Fibroblast of the conjunctiva (primary cell): ENCODE measurements around the gene KBTBD6.
"Not testable (repeated sequence)": the region's sequence is repeated elsewhere in the genome, so short reads cannot be mapped to it uniquely, and the experiment has no call there.

ENCODE experiments used
- DNase-seq: peaks from one replicate; pipeline ENCODE4 v3.0.0-alpha.2; 2010; ENCODE audit warnings: low read depth

KBTBD6 gene, protein sequence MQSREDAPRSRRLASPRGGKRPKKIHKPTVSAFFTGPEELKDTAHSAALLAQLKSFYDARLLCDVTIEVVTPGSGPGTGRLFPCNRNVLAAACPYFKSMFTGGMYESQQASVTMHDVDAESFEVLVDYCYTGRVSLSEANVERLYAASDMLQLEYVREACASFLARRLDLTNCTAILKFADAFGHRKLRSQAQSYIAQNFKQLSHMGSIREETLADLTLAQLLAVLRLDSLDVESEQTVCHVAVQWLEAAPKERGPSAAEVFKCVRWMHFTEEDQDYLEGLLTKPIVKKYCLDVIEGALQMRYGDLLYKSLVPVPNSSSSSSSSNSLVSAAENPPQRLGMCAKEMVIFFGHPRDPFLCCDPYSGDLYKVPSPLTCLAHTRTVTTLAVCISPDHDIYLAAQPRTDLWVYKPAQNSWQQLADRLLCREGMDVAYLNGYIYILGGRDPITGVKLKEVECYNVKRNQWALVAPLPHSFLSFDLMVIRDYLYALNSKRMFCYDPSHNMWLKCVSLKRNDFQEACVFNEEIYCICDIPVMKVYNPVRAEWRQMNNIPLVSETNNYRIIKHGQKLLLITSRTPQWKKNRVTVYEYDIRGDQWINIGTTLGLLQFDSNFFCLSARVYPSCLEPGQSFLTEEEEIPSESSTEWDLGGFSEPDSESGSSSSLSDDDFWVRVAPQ

DNA sequence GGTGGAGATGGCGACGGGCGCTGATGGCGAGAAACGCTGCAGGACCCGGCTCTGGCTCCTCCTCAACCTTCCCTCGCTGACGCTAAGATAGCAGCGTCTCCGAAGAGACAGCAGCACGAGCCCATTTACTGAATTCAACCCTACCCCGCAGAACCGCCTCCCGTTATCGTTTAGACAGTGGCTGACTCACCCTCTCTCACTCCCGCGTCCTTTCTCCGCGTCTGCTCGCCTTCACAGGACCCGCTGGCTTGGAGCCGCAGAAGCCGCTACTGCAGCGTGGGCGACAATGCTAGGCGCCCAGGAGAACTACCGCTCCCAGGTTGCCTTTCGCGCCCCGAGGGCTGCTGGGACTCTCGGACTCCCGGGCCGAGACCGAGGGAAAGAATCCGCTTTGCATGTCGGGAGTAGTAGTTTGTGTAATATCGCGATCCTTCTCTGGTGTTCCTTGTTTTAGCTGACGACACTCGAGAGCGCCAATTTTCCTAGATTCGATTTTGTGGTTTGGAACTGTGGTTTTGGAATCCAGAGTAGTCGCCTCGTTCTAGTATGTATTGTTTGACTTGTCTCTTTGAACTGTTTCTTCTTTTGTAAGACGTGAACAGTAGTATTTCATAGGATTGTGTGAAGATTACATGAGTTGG, at the start of gene KBTBD6:
KBTBD6 (minus strand) TSS at position 291 of the 641 bp plus-strand sequence. CDS start 291 bp downstream, outside the sequence.
- DNase-seq: peak; percentile 97

DNA sequence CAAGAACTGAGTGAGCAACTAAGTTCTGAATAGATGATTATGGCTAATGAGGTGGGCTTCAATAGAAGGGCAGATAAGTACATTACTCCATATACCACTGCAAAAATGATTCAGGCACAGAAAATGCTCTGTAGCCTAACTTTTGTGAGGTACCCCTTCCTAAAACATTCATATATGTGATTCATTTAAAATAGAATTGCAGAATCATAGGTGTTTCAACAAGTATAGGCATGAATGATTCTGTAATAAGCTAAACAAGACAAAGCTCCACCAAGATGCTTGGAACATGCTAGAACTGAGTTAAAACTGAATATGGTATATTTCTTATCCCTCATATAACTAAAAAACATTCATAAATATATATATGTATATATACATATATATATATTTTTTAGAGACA, 49.6 kb upstream of the KBTBD6 start:
- no peak for DNase-seq

DNA sequence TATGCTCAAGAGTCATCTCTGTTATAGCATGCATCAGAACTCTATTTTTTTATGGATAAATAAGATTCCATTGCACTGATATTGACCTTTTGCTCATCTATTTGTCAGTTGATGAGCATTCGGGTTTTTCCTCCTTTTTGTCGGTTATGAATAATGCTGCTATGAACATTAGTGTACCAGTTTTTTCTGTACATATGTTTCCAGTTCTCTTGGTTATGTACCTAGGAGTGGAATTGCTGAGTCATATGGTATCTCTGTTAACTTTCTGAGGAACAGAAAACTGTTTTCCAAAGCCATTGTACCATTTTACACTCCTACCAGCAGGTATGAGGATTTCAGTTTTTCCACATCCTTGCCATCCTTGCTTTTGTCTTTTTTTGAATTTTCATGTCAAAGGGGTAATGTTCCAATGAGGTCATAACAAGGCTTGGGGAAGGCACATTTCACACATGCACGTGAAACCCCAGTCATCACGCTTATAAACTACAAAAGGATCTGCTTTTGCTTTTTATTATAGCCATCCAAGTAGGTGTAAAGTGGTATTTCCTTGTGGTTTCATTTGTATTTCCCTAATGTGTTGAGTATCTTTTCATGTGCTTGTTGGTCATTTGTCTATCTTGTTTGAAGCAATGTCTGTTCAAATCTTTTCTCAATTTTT, 47.1 kb upstream of the KBTBD6 start:
- DNase-seq: peak; percentile 60

DNA sequence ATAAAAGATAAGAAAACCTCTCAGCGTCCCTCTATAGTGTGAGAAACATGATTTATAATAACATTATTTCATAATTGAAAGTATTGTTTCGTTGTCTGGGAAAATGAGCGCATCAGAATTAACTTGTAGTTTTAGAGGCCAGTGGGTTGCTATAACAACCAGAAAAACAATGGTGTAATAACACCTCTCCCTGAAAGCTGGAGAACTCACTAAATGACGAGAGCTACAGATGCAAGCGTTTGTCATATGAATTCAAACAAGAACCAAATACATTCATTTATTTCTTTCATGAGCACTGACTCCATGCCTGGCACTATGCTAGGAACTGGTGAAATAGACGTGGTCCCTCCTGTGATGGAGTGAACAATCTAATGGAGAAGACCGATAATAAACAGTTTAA, 45.4 kb upstream of the KBTBD6 start:
- peak; percentile 32 for DNase-seq

DNA sequence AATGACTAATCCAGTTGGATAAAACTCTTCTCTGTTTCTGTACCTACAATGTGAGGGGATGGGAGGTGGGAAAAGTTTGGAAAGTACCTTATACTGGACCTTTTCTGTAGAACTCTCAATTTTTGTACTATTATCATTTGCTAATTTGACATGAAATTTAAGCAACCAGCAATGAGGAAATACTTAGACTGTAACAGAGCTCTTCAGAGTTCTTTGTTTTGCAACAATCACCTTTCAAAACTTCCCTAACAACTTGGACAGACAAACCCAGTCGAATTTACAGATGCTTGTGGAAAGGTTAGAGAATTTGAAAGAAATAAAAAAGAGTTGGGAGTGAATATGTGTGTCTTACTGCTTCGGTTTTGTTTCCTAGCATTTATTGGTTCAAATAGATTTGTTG, 45.0 kb upstream of the KBTBD6 start:
- no peak for DNase-seq

DNA sequence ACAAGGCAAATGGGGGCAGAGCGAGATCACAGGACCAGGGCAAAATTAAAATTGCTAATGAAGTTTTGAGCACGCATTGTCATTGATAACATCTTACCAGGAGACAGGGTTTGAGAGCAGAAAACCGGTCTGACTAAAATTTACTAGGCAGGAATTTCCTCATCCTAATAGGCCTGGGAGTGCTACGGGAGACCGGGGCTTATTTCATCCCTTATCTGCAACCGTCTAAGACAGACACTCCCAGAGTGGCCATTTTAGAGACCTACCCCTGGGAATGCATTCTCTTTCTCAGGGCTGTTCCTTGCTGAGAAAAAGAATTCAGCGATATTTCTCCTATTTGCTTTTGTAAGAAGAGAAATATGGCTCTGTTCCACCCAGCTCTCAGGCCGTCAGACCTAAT, 43.0 kb upstream of the KBTBD6 start:
- not testable (repeated sequence) for DNase-seq

GRCh38 chr13:41162151-41162550, 29.5 kb upstream of the KBTBD6 start:
- no peak for DNase-seq

DNA sequence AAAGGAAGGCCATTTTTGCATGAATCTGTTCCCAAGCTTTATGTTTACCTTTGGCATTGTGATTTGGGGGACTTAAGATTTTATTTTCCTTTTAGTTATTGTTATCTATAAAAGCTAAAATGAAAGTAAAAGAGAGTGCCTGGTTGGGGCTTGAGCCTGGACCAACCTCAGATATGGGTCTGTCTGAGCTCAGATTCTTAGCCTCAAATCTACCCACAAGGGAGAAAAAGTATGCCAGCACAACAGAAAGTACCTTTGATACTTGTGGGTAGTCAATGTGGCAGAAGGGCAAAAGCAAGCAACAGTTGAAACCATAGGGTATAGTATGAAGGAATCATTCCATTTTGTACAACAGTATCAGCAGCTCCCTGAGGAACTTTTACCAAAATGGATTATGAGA, 26.6 kb upstream of the KBTBD6 start:
- DNase-seq: no peak

GRCh38 chr13:41157048-41157717, 24.6 kb upstream of the KBTBD6 start:
- DNase-seq: no peak

GRCh38 chr13:41156620-41157019, 24.0 kb upstream of the KBTBD6 start:
- no peak for DNase-seq

- DNase-seq: no peak
Observed at GRCh38 chr13:41154042-41154441, 21.4 kb upstream of the KBTBD6 start.

GRCh38 chr13:41152005-41152404, 19.4 kb upstream of the KBTBD6 start:
- no peak for DNase-seq

GRCh38 chr13:41150058-41150457, 17.5 kb upstream of the KBTBD6 start:
- DNase-seq: no peak

GRCh38 chr13:41148419-41149283, 16.0 kb upstream of the KBTBD6 start:
- DNase-seq: no peak

DNA sequence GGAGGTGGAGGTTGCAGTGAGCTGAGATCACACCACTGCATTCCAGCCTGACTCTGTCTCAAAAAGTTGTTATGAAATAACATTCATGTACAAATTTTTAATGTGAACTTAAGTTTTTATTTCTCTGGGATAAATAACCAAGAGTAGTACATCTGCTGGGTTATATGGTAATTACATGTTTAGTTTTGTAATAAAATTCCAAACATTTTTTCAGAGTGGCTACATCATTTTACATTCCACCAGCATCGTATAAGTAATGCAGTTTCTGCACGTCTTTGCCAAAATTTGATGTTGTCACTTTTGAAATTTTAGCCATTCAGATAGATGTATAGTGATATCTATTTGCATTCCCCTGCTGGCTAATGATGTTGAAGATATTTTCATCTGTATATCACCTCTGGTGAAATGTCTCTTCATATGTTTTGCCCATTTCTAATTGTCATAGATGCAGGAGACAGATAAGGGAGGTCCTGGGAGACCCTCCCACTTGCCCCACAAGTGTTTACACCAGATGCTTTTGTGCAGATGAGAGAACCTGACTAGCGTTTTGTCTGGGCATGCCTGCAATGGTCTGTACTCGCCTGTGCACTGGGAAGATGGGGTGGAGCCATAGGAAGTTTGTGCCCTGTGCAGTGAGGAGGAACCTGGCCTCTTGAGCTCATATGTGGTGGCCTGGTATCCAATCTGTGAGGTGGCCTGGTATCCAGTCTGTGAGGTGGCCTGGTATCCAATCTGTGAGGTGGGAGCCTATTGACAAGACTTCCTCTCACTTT, 12.7 kb upstream of the KBTBD6 start:
- DNase-seq: no peak

DNA sequence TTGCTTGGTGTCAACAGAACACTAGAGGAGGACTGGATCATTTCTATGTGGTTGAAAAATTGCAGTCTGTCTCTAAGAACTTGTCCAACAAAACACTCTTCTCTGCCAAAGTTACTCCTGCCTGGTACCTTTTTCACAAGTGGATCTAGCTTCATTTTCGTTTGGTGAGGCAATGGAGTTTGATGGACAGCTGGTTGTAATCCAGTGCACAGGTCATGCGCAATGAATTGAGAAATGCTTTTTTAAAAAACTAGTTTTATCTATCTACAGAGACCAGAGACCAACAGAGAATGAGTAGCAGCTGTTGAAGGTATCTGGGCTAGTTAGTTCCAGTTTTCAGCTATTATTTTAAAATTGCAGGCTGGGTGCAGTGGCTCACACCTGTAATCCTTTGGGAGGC, 12.0 kb upstream of the KBTBD6 start:
- no peak for DNase-seq

GRCh38 chr13:41139296-41139966, 6.8 kb upstream of the KBTBD6 start:
- DNase-seq: no peak

- DNase-seq: no peak
Observed at GRCh38 chr13:41137951-41138350, 5.3 kb upstream of the KBTBD6 start.

GRCh38 chr13:41137241-41137640, 4.6 kb upstream of the KBTBD6 start:
- no peak for DNase-seq
